ENCODE results near the gene SLC66A1. TPM values are rescaled to one million over a fixed set of nuclear protein-coding genes. Genes with fewer than 3 reads are reported as not detected.
"Not testable (repeated sequence)": the region's sequence is repeated elsewhere in the genome, so short reads cannot be mapped to it uniquely, and the experiment has no call there.

Gene SLC66A1
- 49.6 and 55.1 TPM in 2 replicates for total RNA-seq (2014; rRNA removed; shearing (Covaris generic))

GRCh38 chr1:19311931-19312781 is at the start of gene SLC66A1, which contains the start of gene AKR7A2:
TSS of gene SLC66A1 (plus strand) at chr1:19312326. CDS start at chr1:19317678, 5,352 bp downstream.
TSS of gene AKR7A2 (minus strand) at chr1:19312144. CDS start at chr1:19312124, 20 bp downstream.
- in situ Hi-C loops (cut with HindIII; ENCODE audit: low sequenced_read_pairs), result no loop called here
- peak; percentile 93 for DNase-seq (ENCODE audit: low spot score)

- in situ Hi-C loops (cut with HindIII; ENCODE audit: low sequenced_read_pairs), result no loop called here
- DNase-seq (ENCODE audit: low spot score), result no peak
These were observed 49.4 kb upstream of the SLC66A1 start for GRCh38 chr1:19262744-19263143.

GRCh38 chr1:19268445-19268844 is 43.7 kb upstream of the SLC66A1 start:
- no peak for DNase-seq (ENCODE audit: low spot score)
- in situ Hi-C loops (cut with HindIII; ENCODE audit: low sequenced_read_pairs), result no loop called here

GRCh38 chr1:19269427-19270342 is 42.4 kb upstream of the SLC66A1 start:
- DNase-seq (ENCODE audit: low spot score); in situ Hi-C loops (cut with HindIII; ENCODE audit: low sequenced_read_pairs): not testable (repeated sequence)

- in situ Hi-C loops (cut with HindIII; ENCODE audit: low sequenced_read_pairs); DNase-seq (ENCODE audit: low spot score): not testable (repeated sequence)
These were observed 41.8 kb upstream of the SLC66A1 start for GRCh38 chr1:19270343-19270730.

- in situ Hi-C loops (cut with HindIII; ENCODE audit: low sequenced_read_pairs), result no loop called here
These were observed 40.1 kb upstream of the SLC66A1 start for GRCh38 chr1:19272064-19272463.

GRCh38 chr1:19273106-19273843 is 38.9 kb upstream of the SLC66A1 start:
- in situ Hi-C loops (cut with HindIII; ENCODE audit: low sequenced_read_pairs), result no loop called here
- no peak for DNase-seq (ENCODE audit: low spot score)

More at GRCh38 chr1:19272064-19272463, 40.1 kb upstream of the SLC66A1 start:
- no peak for DNase-seq (ENCODE audit: low spot score)

- not testable (repeated sequence) for DNase-seq (ENCODE audit: low spot score)
These were observed 38.1 kb upstream of the SLC66A1 start for GRCh38 chr1:19273844-19274531.

GRCh38 chr1:19274636-19275035 is 37.5 kb upstream of the SLC66A1 start:
- DNase-seq (ENCODE audit: low spot score), result no peak
- in situ Hi-C loops (cut with HindIII; ENCODE audit: low sequenced_read_pairs), result no loop called here

More at GRCh38 chr1:19273844-19274531, 38.1 kb upstream of the SLC66A1 start:
- in situ Hi-C loops (cut with HindIII; ENCODE audit: low sequenced_read_pairs), result not testable (repeated sequence)

GRCh38 chr1:19283891-19284290 is 28.2 kb upstream of the SLC66A1 start:
- in situ Hi-C loops (cut with HindIII; ENCODE audit: low sequenced_read_pairs), result no loop called here
- DNase-seq (ENCODE audit: low spot score), result no peak

GRCh38 chr1:19284881-19285280 is 27.2 kb upstream of the SLC66A1 start:
- in situ Hi-C loops (cut with HindIII; ENCODE audit: low sequenced_read_pairs), result no loop called here

GRCh38 chr1:19285366-19285765 is 26.8 kb upstream of the SLC66A1 start:
- DNase-seq (ENCODE audit: low spot score); in situ Hi-C loops (cut with HindIII; ENCODE audit: low sequenced_read_pairs): not testable (repeated sequence)

More at GRCh38 chr1:19284881-19285280, 27.2 kb upstream of the SLC66A1 start:
- no peak for DNase-seq (ENCODE audit: low spot score)

- in situ Hi-C loops (cut with HindIII; ENCODE audit: low sequenced_read_pairs); DNase-seq (ENCODE audit: low spot score): not testable (repeated sequence)
These were observed 26.3 kb upstream of the SLC66A1 start for GRCh38 chr1:19285807-19286206.

GRCh38 chr1:19287436-19288185 is 24.5 kb upstream of the SLC66A1 start:
- no peak for DNase-seq (ENCODE audit: low spot score)
- in situ Hi-C loops (cut with HindIII; ENCODE audit: low sequenced_read_pairs), result no loop called here

GRCh38 chr1:19288324-19289241 is 23.5 kb upstream of the SLC66A1 start, which contains the start of gene AKR7A3:
TSS of gene AKR7A3 (minus strand) at chr1:19288770. CDS start at chr1:19288709, 61 bp downstream.
- peak; percentile 21 for DNase-seq (ENCODE audit: low spot score)
- in situ Hi-C loops (cut with HindIII; ENCODE audit: low sequenced_read_pairs), result not testable (repeated sequence)

- no peak for DNase-seq (ENCODE audit: low spot score)
- in situ Hi-C loops (cut with HindIII; ENCODE audit: low sequenced_read_pairs), result no loop called here
These were observed 22.9 kb upstream of the SLC66A1 start for GRCh38 chr1:19289244-19289643.

GRCh38 chr1:19294638-19295037 is 17.5 kb upstream of the SLC66A1 start:
- in situ Hi-C loops (cut with HindIII; ENCODE audit: low sequenced_read_pairs), result no loop called here
- no peak for DNase-seq (ENCODE audit: low spot score)
